HG03196 (cell line): ENCODE results near the gene ATP1A3.
"Not testable (repeated sequence)": the region's sequence is repeated elsewhere in the genome, so short reads cannot be mapped to it uniquely, and the experiment has no call there.

Source experiments
- ATAC-seq: cut with Tn5 transposase; IDR thresholded peaks from one replicate; pipeline ENCODE4 v1.9.1; 2021; ENCODE audit not compliant: unreplicated experiment

ATP1A3 gene

GRCh38 chr19:41951686-41952172, 42.3 kb downstream of the ATP1A3 start:
- ATAC-seq = no peak

- ATAC-seq = no peak
These were observed 46.9 kb downstream of the ATP1A3 start for GRCh38 chr19:41947091-41947490.

GRCh38 chr19:41945135-41945766, 48.8 kb downstream of the ATP1A3 start:
- peak; percentile 62 for ATAC-seq

GRCh38 chr19:41944336-41944735, 49.7 kb downstream of the ATP1A3 start:
- no peak for ATAC-seq

- no peak for ATAC-seq
These were observed 52.4 kb downstream of the ATP1A3 start for GRCh38 chr19:41941410-41942202.

GRCh38 chr19:41940731-41941409, 53.2 kb downstream of the ATP1A3 start:
- ATAC-seq = no peak

- no peak for ATAC-seq
These were observed 53.9 kb downstream of the ATP1A3 start for GRCh38 chr19:41939861-41940730.

- not testable (repeated sequence) for ATAC-seq
These were observed 54.8 kb downstream of the ATP1A3 start for GRCh38 chr19:41939209-41939608.

- ATAC-seq = no peak
These were observed 56.2 kb downstream of the ATP1A3 start for GRCh38 chr19:41937525-41938468.

GRCh38 chr19:41936961-41937360, 57.1 kb downstream of the ATP1A3 start:
- no peak for ATAC-seq

- no peak for ATAC-seq
These were observed 57.6 kb downstream of the ATP1A3 start for GRCh38 chr19:41936416-41936850.

- ATAC-seq = no peak
These were observed 58.1 kb downstream of the ATP1A3 start for GRCh38 chr19:41935760-41936415.

- ATAC-seq = no peak
These were observed 59.1 kb downstream of the ATP1A3 start for GRCh38 chr19:41934849-41935374.

- ATAC-seq = no peak
These were observed 60.2 kb downstream of the ATP1A3 start for GRCh38 chr19:41933693-41934426.

- ATAC-seq = no peak
These were observed 61.2 kb downstream of the ATP1A3 start for GRCh38 chr19:41932720-41933332.

- ATAC-seq = no peak
These were observed 61.7 kb downstream of the ATP1A3 start for GRCh38 chr19:41932259-41932719.

- ATAC-seq = no peak
These were observed 63.0 kb downstream of the ATP1A3 start for GRCh38 chr19:41930926-41931592.
